ENCODE results near the gene CENPX. TPM values are rescaled to one million over a fixed set of nuclear protein-coding genes. Genes with fewer than 3 reads are reported as not detected.
"Not testable (repeated sequence)": the region's sequence is repeated elsewhere in the genome, so short reads cannot be mapped to it uniquely, and the experiment has no call there.

Gene CENPX
- total and polyA plus RNA-seq, 7 donors, result 78.4 to 273 (median 164) TPM

- no peaks in the 10 kb centered on the region for H3K27me3 ChIP-seq
- WGBS, 2 donors, result 90 to 92% methylated on average over 26 of the region's 26 CpGs
- TF ChIP-seq POLR2AphosphoS5 (IDR thresholded peaks at IDR 0.05), result no peak
- no peak overlapping the region for H3K4me3 ChIP-seq
- intact Hi-C loops (cut with DNase I), result no loop called here
- DNase-seq, result no peak
- no peaks in the 10 kb centered on the region for H3K9me3 ChIP-seq
- H3K36me3 ChIP-seq, result peaks cover 4 to 39% (median 9%) of the 10 kb centered on the region in 4 donors
- peaks cover 0 to 15% (median 13%) of the 10 kb centered on the region in 4 donors for H3K4me1 ChIP-seq
- no peak overlapping the region for H3K27ac ChIP-seq
Observed at GRCh38 chr17:81987161-81987770, 35.4 kb downstream of the CENPX start.

GRCh38 chr17:81986606-81987005 is 36.1 kb downstream of the CENPX start:
- Histone ChIP-seq H3K27me3 (no peaks in the 10 kb centered on the region), H3K27ac (no peak overlapping the region), H3K4me3 (no peak overlapping the region), H3K9me3 (no peaks in the 10 kb centered on the region), H3K36me3 (peaks cover 4 to 42% (median 9%) of the 10 kb centered on the region in 4 donors), H3K4me1 (peaks cover 0 to 8% (median 7%) of the 10 kb centered on the region in 4 donors)
- 97% methylated on average over 26 of the region's 26 CpGs for WGBS, 2 donors
- TF ChIP-seq CTCF (IDR thresholded peaks at IDR 0.05), result no peak
- no peak for TF ChIP-seq POLR2A (IDR thresholded peaks at IDR 0.05)
- no peak for TF ChIP-seq POLR2AphosphoS5 (IDR thresholded peaks at IDR 0.05)
- no peak for TF ChIP-seq EP300 (IDR thresholded peaks at IDR 0.05)
- intact Hi-C loops (cut with DNase I), result no loop called here
- DNase-seq, result no peak

- H3K9me3 ChIP-seq, result no peaks in the 10 kb centered on the region
Observed at GRCh38 chr17:81984773-81985410, 37.8 kb downstream of the CENPX start.

GRCh38 chr17:81983639-81984373 is 38.9 kb downstream of the CENPX start:
- 92 to 96% methylated on average over 26 of the region's 26 CpGs for WGBS, 2 donors
- TF ChIP-seq POLR2A (IDR thresholded peaks at IDR 0.05) (no peak), EP300 (IDR thresholded peaks at IDR 0.05) (no peak), POLR2AphosphoS5 (IDR thresholded peaks at IDR 0.05) (no peak), CTCF (IDR thresholded peaks at IDR 0.05) (no peak)
- Histone ChIP-seq H3K9me3 (no peaks in the 10 kb centered on the region), H3K36me3 (peaks cover 4 to 68% (median 14%) of the 10 kb centered on the region in 4 donors), H3K4me1 (peaks cover 0 to 2% (median 1%) of the 10 kb centered on the region in 4 donors), H3K27me3 (no peaks in the 10 kb centered on the region), H3K27ac (no peak overlapping the region), H3K4me3 (no peak overlapping the region)
- no peak for DNase-seq
- intact Hi-C loops (cut with DNase I), result no loop called here

More at GRCh38 chr17:81984773-81985410, 37.8 kb downstream of the CENPX start:
- H3K27ac ChIP-seq, result no peak overlapping the region
- DNase-seq, result no peak
- WGBS, 2 donors, result 83 to 92% methylated on average over 21 of the region's 21 CpGs
- no peaks in the 10 kb centered on the region for H3K4me1 ChIP-seq
- intact Hi-C loops (cut with DNase I), result no loop called here
- H3K4me3 ChIP-seq, result no peak overlapping the region
- no peak for TF ChIP-seq POLR2A (IDR thresholded peaks at IDR 0.05)
- TF ChIP-seq EP300 (IDR thresholded peaks at IDR 0.05), result no peak
- TF ChIP-seq CTCF (IDR thresholded peaks at IDR 0.05), result no peak
- TF ChIP-seq POLR2AphosphoS5 (IDR thresholded peaks at IDR 0.05), result no peak
- no peaks in the 10 kb centered on the region for H3K27me3 ChIP-seq
- peaks cover 4 to 58% (median 10%) of the 10 kb centered on the region in 4 donors for H3K36me3 ChIP-seq

GRCh38 chr17:81983011-81983638 is 39.6 kb downstream of the CENPX start:
- no peak for DNase-seq
- Histone ChIP-seq H3K4me1 (peaks cover 0 to 9% (median 8%) of the 10 kb centered on the region in 4 donors), H3K9me3 (no peaks in the 10 kb centered on the region), H3K27ac (no peak overlapping the region), H3K27me3 (no peaks in the 10 kb centered on the region), H3K36me3 (peaks cover 4 to 68% (median 14%) of the 10 kb centered on the region in 4 donors), H3K4me3 (no peak overlapping the region)
- intact Hi-C loops (cut with DNase I), result no loop called here
- TF ChIP-seq POLR2A (IDR thresholded peaks at IDR 0.05) (no peak), POLR2AphosphoS5 (IDR thresholded peaks at IDR 0.05) (no peak), CTCF (IDR thresholded peaks at IDR 0.05) (no peak), EP300 (IDR thresholded peaks at IDR 0.05) (no peak)
- 80 to 92% methylated on average over 35 of the region's 35 CpGs for WGBS, 2 donors

GRCh38 chr17:81981511-81981910 is 41.2 kb downstream of the CENPX start:
- intact Hi-C loops (cut with DNase I); H3K4me3 ChIP-seq; H3K9me3 ChIP-seq; DNase-seq; H3K27me3 ChIP-seq; H3K27ac ChIP-seq: not testable (repeated sequence)
- Histone ChIP-seq H3K36me3 (peaks cover 4 to 61% (median 14%) of the 10 kb centered on the region in 4 donors), H3K4me1 (peaks cover 0 to 18% (median 14%) of the 10 kb centered on the region in 4 donors)
- 95 to 97% methylated on average over 12 of the region's 12 CpGs for WGBS, 2 donors
